B cell (primary cell): Measurements from ENCODE around the gene GCN1. TPM values are rescaled to one million over a fixed set of nuclear protein-coding genes. Genes with fewer than 3 reads are reported as not detected.
A peak's percentile ranks its signal among the peaks of the same experiment; 100 is the strongest.

Experiments
- ATAC-seq: fragments of 200-7000 bp; cut with Tn5 transposase; one replicate; pipeline ENCODE4 v1.10.0; 2021; ENCODE audit warnings: low read depth, mild to moderate bottlenecking, moderate number of reproducible peaks, moderate library complexity
- CTCF ChIA-PET: fragments of 350-600 bp; sonication (Branson Sonifier 250); formaldehyde crosslinking; loops from one replicate; lab custom pipeline; 2021; ENCODE audit warnings: antibody characterized with exemption, inconsistent platforms; lab: Charles Lee
- POLR2A ChIA-PET: fragments of 350-600 bp; sonication (Branson Sonifier 250); formaldehyde crosslinking; loops from one replicate; lab custom pipeline; 2021; ENCODE audit warnings: antibody characterized with exemption; lab: Charles Lee
- DNase-seq: peaks from one replicate; pipeline ENCODE4 v3.0.0; 2013
- H2AFZ ChIP-seq: 2 replicates; pipeline ENCODE4 v1.6.1; 2012; ENCODE audit warnings: mild to moderate bottlenecking, low read depth, low read length; ENCODE audit not compliant: insufficient read depth, poor library complexity, severe bottlenecking
- H3K27ac ChIP-seq, 2 donors: 1 replicate in 1 of 2; 2 replicates in 1 of 2; pipeline ENCODE4 v1.5.1; 2012 to 2013; ENCODE audit warnings: low read length in 2 of 2, mild to moderate bottlenecking in 2 of 2, moderate library complexity in 1 of 2
- H3K27me3 ChIP-seq, 4 experiments: fragments of 200-600 bp in 1 of 4; sonication (generic) in 1 of 4; replicated peaks in 1 of 4; 1 replicate in 2 of 4; 2 replicates in 2 of 4; pipeline versions ENCODE4 v1.6.1 to v1.7.0; 2013 to 2016; ENCODE audit warnings: low read length in 3 of 4, mild to moderate bottlenecking in 2 of 4, mixed read lengths in 1 of 4, moderate library complexity in 1 of 4; ENCODE audit not compliant: insufficient read depth in 4 of 4, control insufficient read depth in 3 of 4; ENCODE audit errors: control extremely low read depth in 1 of 4
- H3K36me3 ChIP-seq, 2 experiments: replicated peaks in 1 of 2; 1 replicate in 1 of 2; 2 replicates in 1 of 2; pipeline versions ENCODE4 v1.6.1 to v1.7.1; 2013; ENCODE audit warnings: low read length in 1 of 2; ENCODE audit not compliant: insufficient read depth in 2 of 2, control insufficient read depth in 1 of 2; ENCODE audit errors: control extremely low read depth in 1 of 2, extremely low read depth in 1 of 2
- H3K4me1 ChIP-seq, 2 donors: fragments of 200-600 bp in 1 of 2; sonication (generic) in 1 of 2; 1 replicate in 1 of 2; 2 replicates in 1 of 2; pipeline versions ENCODE4 v1.5.1 to v1.6.1; 2013 to 2017; ENCODE audit warnings: low read length in 2 of 2; ENCODE audit not compliant: control insufficient read depth in 2 of 2, insufficient read depth in 2 of 2
- H3K4me2 ChIP-seq: replicated peaks from 2 replicates; pipeline ENCODE3; 2012; ENCODE audit warnings: mild to moderate bottlenecking, low read depth, low read length; ENCODE audit not compliant: poor library complexity, severe bottlenecking
- H3K4me3 ChIP-seq, 5 experiments: fragments of 200-600 bp in 1 of 5; sonication (generic) in 1 of 5; 1 replicate in 3 of 5; 2 replicates in 2 of 5; pipeline versions ENCODE4 v1.5.1 to v1.7.0; 2011 to 2016; ENCODE audit warnings: low read length in 4 of 5, mild to moderate bottlenecking in 4 of 5, low read depth in 2 of 5, control low read depth in 1 of 5, moderate library complexity in 1 of 5; ENCODE audit not compliant: insufficient read depth in 1 of 5; ENCODE audit errors: control extremely low read depth in 1 of 5, extremely low read depth in 1 of 5
- H3K79me2 ChIP-seq: fragments of 200-600 bp; sonication (generic); one replicate; pipeline ENCODE4 v1.6.0; 2016; ENCODE audit warnings: low read length; ENCODE audit not compliant: control insufficient read depth, insufficient read depth
- H3K9ac ChIP-seq: fragments of 200-600 bp; sonication (generic); 2 replicates; pipeline ENCODE4 v1.6.1; 2017; ENCODE audit warnings: mild to moderate bottlenecking, low read length, moderate library complexity
- H3K9me3 ChIP-seq, 3 donors: one replicate each; pipeline versions ENCODE4 v1.6.1 to v1.7.1; 2013; ENCODE audit warnings: low read length in 2 of 3; ENCODE audit not compliant: control insufficient read depth in 2 of 3, insufficient read depth in 1 of 3; ENCODE audit errors: control extremely low read depth in 1 of 3
- H4K20me1 ChIP-seq: 2 replicates; pipeline ENCODE4 v1.6.0; 2012; ENCODE audit warnings: mild to moderate bottlenecking, low read length; ENCODE audit not compliant: insufficient read depth, control insufficient read depth, poor library complexity, severe bottlenecking
- H3K27ac Mint-ChIP-seq: one replicate; pipeline ENCODE4 v1.8.0; 2021; ENCODE audit warnings: mixed read lengths
- H3K27me3 Mint-ChIP-seq: one replicate; pipeline ENCODE4 v1.8.0; 2021; ENCODE audit warnings: mixed read lengths
- H3K4me1 Mint-ChIP-seq: one replicate; pipeline ENCODE4 v1.8.0; 2021; ENCODE audit warnings: mixed read lengths
- H3K4me3 Mint-ChIP-seq: one replicate; pipeline ENCODE4 v1.8.0; 2021; ENCODE audit warnings: mixed read lengths
- H3K9me3 Mint-ChIP-seq: one replicate; pipeline ENCODE4 v1.8.0; 2022; ENCODE audit warnings: mixed read lengths; ENCODE audit not compliant: insufficient read depth
- EZH2 ChIP-seq: IDR thresholded peaks from 2 replicates; pipeline ENCODE4 v1.6.1; 2012; ENCODE audit warnings: borderline replicate concordance, low read depth, mild to moderate bottlenecking, moderate library complexity, low read length; ENCODE audit not compliant: insufficient read depth, poor library complexity, severe bottlenecking
- WGBS: methylation state at CpG from one replicate; pipeline ENCODE4 v1.1.5; 2013; ENCODE audit warnings: missing lambda C conversion rate; ENCODE audit not compliant: insufficient coverage; 5-methylcytosine and 5-hydroxymethylcytosine counted together
- intact Hi-C: fragments of 100-400 bp; cut with micrococcal nuclease; formaldehyde crosslinking; loops from one replicate; pipeline ENCODE4 v1.10.0; 2022
- polyA plus RNA-seq: library from polyadenylated mRNA; depleted of rRNA; stranded (reverse); fragments of >200 nt; gene quantifications from 2 replicates; pipeline ENCODE4 v1.2.3, GENCODE V29; 2012
- total RNA-seq, 2 donors: library from RNA; stranded (reverse); fragments of 120-200 nt in 1 of 2; gene quantifications; 1 replicate in 1 of 2; 2 replicates in 1 of 2; pipeline versions ENCODE4 v1.2.3 to v1.2.4, GENCODE V29; 2013 to 2022
- TF ChIP-seq, protein P1 (sequence below): fragments of 200-600 bp; IDR thresholded peaks from one replicate; pipeline ENCODE4 v1.8.0; 2022; ENCODE audit warnings: antibody characterized with exemption, mild to moderate bottlenecking

The GCN1 gene
- total and polyA plus RNA-seq, 2 donors (not counting 1 experiment from before 2014, with no cell fraction given): 41.3 to 127 TPM

DNA sequence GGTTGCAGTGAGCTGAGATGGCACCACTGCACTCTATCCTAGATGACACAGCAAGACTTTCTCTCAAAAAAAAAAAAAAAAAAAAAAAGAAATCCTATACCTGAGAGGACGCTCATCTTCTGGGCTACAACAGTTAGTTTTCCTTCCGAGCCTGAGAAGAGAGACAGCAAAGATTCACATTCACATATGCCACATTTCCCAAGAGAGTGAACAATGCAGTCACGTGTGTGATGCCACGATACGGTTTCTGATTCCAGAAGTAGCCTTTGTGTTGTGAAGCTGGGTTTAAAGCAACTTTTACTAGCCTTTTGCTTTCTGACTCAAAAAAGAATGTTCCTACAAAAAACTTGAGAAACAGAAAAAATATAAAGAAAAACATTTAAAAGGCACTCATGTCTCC is 19.5 kb downstream of the GCN1 start:
- no peaks in the 10 kb centered on the region for H3K27me3 ChIP-seq
- no peak overlapping the region for H3K27ac ChIP-seq
- CTCF ChIA-PET: interaction anchor here (0.6 kb wide), 1 partner anchor 56 kb away, joined by 4 read pairs; no protein-coding TSS in a partner anchor
- no peaks in the 10 kb centered on the region for H3K27me3 Mint-ChIP-seq
- H3K4me1 ChIP-seq: peaks cover 0 to 9% of the 10 kb centered on the region in 2 donors
- H3K4me3 ChIP-seq: no peak overlapping the region
- H3K27ac Mint-ChIP-seq: no peak overlapping the region
- H4K20me1 ChIP-seq: peaks cover 7% of the 10 kb centered on the region
- DNase-seq (peak; percentile 42), ATAC-seq (peak; percentile 69)
- no peak overlapping the region for H2AFZ ChIP-seq
- no peak overlapping the region for H3K9ac ChIP-seq
- H3K4me2 ChIP-seq: no peak overlapping the region
- no peak overlapping the region for H3K4me3 Mint-ChIP-seq
- 0% methylated on average over 2 of the region's 5 CpGs for WGBS
- peaks cover 3 to 78% of the 10 kb centered on the region in 2 experiments for H3K36me3 ChIP-seq
- intact Hi-C loops: no loop called here
- H3K9me3 Mint-ChIP-seq: no peaks in the 10 kb centered on the region
- TF ChIP-seq, protein P1, sequence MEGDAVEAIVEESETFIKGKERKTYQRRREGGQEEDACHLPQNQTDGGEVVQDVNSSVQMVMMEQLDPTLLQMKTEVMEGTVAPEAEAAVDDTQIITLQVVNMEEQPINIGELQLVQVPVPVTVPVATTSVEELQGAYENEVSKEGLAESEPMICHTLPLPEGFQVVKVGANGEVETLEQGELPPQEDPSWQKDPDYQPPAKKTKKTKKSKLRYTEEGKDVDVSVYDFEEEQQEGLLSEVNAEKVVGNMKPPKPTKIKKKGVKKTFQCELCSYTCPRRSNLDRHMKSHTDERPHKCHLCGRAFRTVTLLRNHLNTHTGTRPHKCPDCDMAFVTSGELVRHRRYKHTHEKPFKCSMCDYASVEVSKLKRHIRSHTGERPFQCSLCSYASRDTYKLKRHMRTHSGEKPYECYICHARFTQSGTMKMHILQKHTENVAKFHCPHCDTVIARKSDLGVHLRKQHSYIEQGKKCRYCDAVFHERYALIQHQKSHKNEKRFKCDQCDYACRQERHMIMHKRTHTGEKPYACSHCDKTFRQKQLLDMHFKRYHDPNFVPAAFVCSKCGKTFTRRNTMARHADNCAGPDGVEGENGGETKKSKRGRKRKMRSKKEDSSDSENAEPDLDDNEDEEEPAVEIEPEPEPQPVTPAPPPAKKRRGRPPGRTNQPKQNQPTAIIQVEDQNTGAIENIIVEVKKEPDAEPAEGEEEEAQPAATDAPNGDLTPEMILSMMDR: no peak
- TF ChIP-seq EZH2: no peak
- POLR2A ChIA-PET: interaction anchor here (0.7 kb wide), 1 partner anchor 56 kb away, joined by 6 read pairs; no protein-coding TSS in a partner anchor
- no peaks in the 10 kb centered on the region for H3K9me3 ChIP-seq
- peaks cover 14% of the 10 kb centered on the region for H3K79me2 ChIP-seq
- peaks cover 11% of the 10 kb centered on the region for H3K4me1 Mint-ChIP-seq

DNA sequence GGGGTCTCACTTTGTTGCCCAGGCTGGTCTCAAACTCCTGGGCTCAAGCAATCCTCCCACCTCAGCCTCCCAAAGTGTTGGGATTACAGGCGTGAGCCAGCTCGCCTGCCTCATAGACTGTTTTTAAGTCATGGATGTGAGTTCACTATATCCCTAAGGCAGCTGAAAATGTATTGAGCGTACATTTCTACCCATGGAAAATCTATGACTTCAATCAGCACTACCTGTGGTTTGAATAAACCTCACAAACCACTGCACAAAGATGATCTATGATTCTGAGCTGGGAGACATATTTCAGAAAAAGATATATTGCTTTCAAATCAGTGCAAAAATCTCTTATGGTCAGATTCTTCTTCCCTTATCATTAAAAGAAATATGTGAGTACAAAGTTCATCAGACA is 22.5 kb downstream of the GCN1 start:
- Mint-ChIP-seq H3K27me3 (no peaks in the 10 kb centered on the region), H3K27ac (no peak overlapping the region), H3K4me3 (no peak overlapping the region), H3K9me3 (no peaks in the 10 kb centered on the region), H3K4me1 (peaks cover 11% of the 10 kb centered on the region)
- ChIA-PET CTCF (no interaction called here), POLR2A (no interaction called here)
- peaks cover 10 to 78% of the 10 kb centered on the region in 2 experiments for H3K36me3 ChIP-seq
- no peaks in the 10 kb centered on the region for H4K20me1 ChIP-seq
- no peak overlapping the region for H3K9ac ChIP-seq
- intact Hi-C loops: no loop called here
- no peak for TF ChIP-seq EZH2
- TF ChIP-seq, protein P1: no peak
- H3K4me1 ChIP-seq: peaks cover 0 to 9% of the 10 kb centered on the region in 2 donors
- H3K4me3 ChIP-seq: no peak overlapping the region
- DNase-seq: no peak
- peaks cover 1% of the 10 kb centered on the region for H3K79me2 ChIP-seq
- H3K4me2 ChIP-seq: no peak overlapping the region
- ATAC-seq: no peak
- H2AFZ ChIP-seq: no peak overlapping the region
- H3K9me3 ChIP-seq: no peaks in the 10 kb centered on the region
- H3K27ac ChIP-seq: no peak overlapping the region
- H3K27me3 ChIP-seq: no peaks in the 10 kb centered on the region
- WGBS: no CpG with 5 or more reads among the region's 3 CpGs
